HFFc6 (cell line): ENCODE results near the gene LHX1. TPM values are rescaled to one million over a fixed set of nuclear protein-coding genes. Genes with fewer than 3 reads are reported as not detected.

Experiments used
- DNase-seq: peaks from one replicate; pipeline ENCODE4 v3.0.0-alpha.2; 2018
- H3K27ac Mint-ChIP-seq: 2 replicates; pipeline ENCODE4 v1.8.0; 2020; ENCODE audit warnings: mild to moderate bottlenecking, mixed read lengths
- H3K27me3 Mint-ChIP-seq: 2 replicates; pipeline ENCODE4 v1.8.0; 2021; ENCODE audit warnings: mild to moderate bottlenecking, moderate library complexity, mixed read lengths; ENCODE audit not compliant: insufficient read depth
- H3K36me3 Mint-ChIP-seq: 2 replicates; pipeline ENCODE4 v1.8.0; 2021; ENCODE audit warnings: low read depth, mixed read lengths
- H3K4me1 Mint-ChIP-seq: 2 replicates; pipeline ENCODE4 v1.8.0; 2020; ENCODE audit warnings: low read depth, mixed read lengths
- H3K4me3 Mint-ChIP-seq: 2 replicates; pipeline ENCODE4 v1.8.0; 2020; ENCODE audit warnings: mild to moderate bottlenecking, moderate library complexity, mixed read lengths
- H3K9me3 Mint-ChIP-seq: 2 replicates; pipeline ENCODE4 v1.8.0; 2020; ENCODE audit warnings: mild to moderate bottlenecking, mixed read lengths
- total RNA-seq, 6 experiments: library from RNA; stranded (reverse); fragmentation: NEBNext Ultra II Directional; extraction: Animal tissue kit (Norgen Biotek cat#: 25700); gene quantifications; 2 replicates in 1 of 6; 3 replicates in 5 of 6; pipeline ENCODE4 v1.2.3, GENCODE V29; 2021
- TF ChIP-seq, protein P1 (sequence below): fragments of 200-600 bp; sonication (generic); IDR thresholded peaks from 2 replicates; pipeline ENCODE4 v1.5.0; 2021; ENCODE audit warnings: antibody characterized with exemption, mild to moderate bottlenecking

The LHX1 gene
- total RNA-seq, 6 experiments from 2014 or later, result 0.13 TPM; not detected in 5

DNA sequence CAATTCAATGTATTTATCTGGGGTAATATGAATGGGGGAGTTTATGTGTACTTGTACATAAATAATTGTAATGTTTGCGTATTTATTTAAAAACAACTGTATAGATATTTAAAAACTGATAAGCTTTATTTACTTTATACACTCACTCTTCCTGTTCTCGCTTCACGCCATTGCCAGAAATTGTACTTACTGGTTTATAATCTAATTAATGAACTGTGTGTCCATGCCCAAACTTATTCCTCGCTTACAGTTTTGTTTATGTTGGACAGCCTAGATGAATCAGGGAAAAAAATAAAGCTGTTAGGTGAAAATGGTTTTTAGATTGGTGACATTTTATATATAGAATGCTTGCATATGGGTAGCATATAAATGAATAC is 42.3 kb downstream of the LHX1 start:
- TF ChIP-seq, protein P1, sequence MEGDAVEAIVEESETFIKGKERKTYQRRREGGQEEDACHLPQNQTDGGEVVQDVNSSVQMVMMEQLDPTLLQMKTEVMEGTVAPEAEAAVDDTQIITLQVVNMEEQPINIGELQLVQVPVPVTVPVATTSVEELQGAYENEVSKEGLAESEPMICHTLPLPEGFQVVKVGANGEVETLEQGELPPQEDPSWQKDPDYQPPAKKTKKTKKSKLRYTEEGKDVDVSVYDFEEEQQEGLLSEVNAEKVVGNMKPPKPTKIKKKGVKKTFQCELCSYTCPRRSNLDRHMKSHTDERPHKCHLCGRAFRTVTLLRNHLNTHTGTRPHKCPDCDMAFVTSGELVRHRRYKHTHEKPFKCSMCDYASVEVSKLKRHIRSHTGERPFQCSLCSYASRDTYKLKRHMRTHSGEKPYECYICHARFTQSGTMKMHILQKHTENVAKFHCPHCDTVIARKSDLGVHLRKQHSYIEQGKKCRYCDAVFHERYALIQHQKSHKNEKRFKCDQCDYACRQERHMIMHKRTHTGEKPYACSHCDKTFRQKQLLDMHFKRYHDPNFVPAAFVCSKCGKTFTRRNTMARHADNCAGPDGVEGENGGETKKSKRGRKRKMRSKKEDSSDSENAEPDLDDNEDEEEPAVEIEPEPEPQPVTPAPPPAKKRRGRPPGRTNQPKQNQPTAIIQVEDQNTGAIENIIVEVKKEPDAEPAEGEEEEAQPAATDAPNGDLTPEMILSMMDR, result no peak
- Mint-ChIP-seq H3K27me3 (no peaks in the 10 kb centered on the region; the same call in 1 of the 2 replicates), H3K4me3 (no peak overlapping the region), H3K36me3 (peaks cover 11% of the 10 kb centered on the region; the same call in 1 of the 2 replicates), H3K27ac (no peak overlapping the region), H3K4me1 (peaks cover 22% of the 10 kb centered on the region), H3K9me3 (no peaks in the 10 kb centered on the region)
- DNase-seq, result no peak

- H3K36me3 Mint-ChIP-seq, result peaks cover 11% of the 10 kb centered on the region; the same call in 1 of the 2 replicates
- no peaks in the 10 kb centered on the region for H3K9me3 Mint-ChIP-seq
- peaks cover 22% of the 10 kb centered on the region for H3K4me1 Mint-ChIP-seq
- DNase-seq, result no peak
- TF ChIP-seq, protein P1, result no peak
- H3K4me3 Mint-ChIP-seq, result no peak overlapping the region
- H3K27ac Mint-ChIP-seq, result no peak overlapping the region
- H3K27me3 Mint-ChIP-seq, result no peaks in the 10 kb centered on the region; the same call in 1 of the 2 replicates
These were observed 43.0 kb downstream of the LHX1 start for GRCh38 chr17:36980280-36980761.

GRCh38 chr17:36983618-36984017 is 46.3 kb downstream of the LHX1 start:
- Mint-ChIP-seq H3K36me3 (peaks cover 11% of the 10 kb centered on the region), H3K4me3 (no peak overlapping the region), H3K27me3 (no peaks in the 10 kb centered on the region; the same call in 1 of the 2 replicates), H3K4me1 (peaks cover 22% of the 10 kb centered on the region), H3K9me3 (no peaks in the 10 kb centered on the region), H3K27ac (no peak overlapping the region)
- TF ChIP-seq, protein P1, result no peak
- no peak for DNase-seq

DNA sequence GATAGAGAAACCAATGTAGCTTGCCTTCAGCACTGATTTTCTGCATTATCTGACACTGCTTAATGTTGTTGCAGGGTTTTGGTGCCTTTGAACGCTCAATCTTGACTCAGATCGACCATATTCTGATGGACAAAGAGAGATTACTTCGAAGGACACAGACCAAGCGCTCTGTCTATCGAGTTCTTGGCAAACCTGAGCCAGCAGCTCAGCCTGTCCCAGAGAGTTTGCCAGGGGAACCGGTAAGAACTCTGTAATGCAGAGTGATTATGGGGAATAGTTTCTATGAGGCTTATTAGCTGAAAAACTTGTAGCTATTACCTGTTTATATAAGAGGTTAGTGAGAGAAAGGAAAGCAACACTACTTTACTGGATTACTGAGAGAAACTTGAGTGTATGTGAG is 51.9 kb downstream of the LHX1 start:
- no peak overlapping the region for H3K27ac Mint-ChIP-seq

DNA sequence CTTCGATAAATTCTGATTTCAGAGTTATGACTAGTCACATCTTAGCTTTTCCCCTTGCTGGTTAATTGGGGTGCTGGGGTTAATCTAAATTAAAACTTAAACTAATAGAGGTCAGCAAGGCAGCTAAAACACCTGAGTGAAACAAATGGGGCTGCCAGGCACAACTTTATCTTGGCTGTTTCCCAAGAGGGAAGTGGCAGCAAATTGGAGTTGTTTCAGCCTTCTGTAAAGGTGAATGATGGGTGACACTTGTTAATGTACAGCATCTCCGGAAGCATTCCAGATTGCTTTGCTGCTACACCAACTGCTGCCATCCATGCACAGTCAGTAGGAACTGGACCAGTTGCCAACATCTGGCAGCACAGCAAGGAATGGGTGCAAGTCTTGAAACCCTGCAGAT is 55.4 kb downstream of the LHX1 start:
- Mint-ChIP-seq H3K4me3 (no peak overlapping the region), H3K9me3 (no peaks in the 10 kb centered on the region), H3K27me3 (no peaks in the 10 kb centered on the region; the same call in 1 of the 2 replicates), H3K36me3 (peaks cover 31% of the 10 kb centered on the region), H3K27ac (no peak overlapping the region), H3K4me1 (peaks cover 22% of the 10 kb centered on the region)
- no peak for DNase-seq
- TF ChIP-seq, protein P1, result no peak

More for the DNA sequence above, 51.9 kb downstream of the LHX1 start:
- TF ChIP-seq, protein P1, result no peak
- Mint-ChIP-seq H3K27me3 (no peaks in the 10 kb centered on the region; the same call in 1 of the 2 replicates), H3K36me3 (no peaks in the 10 kb centered on the region; the same call in 1 of the 2 replicates), H3K4me1 (peaks cover 11% of the 10 kb centered on the region), H3K9me3 (no peaks in the 10 kb centered on the region), H3K4me3 (no peak overlapping the region)
- DNase-seq, result no peak

GRCh38 chr17:36993227-36993626 is 56.0 kb downstream of the LHX1 start:
- Mint-ChIP-seq H3K4me1 (peaks cover 22% of the 10 kb centered on the region), H3K27me3 (no peaks in the 10 kb centered on the region; the same call in 1 of the 2 replicates), H3K4me3 (no peak overlapping the region), H3K27ac (no peak overlapping the region), H3K9me3 (no peaks in the 10 kb centered on the region), H3K36me3 (peaks cover 35% of the 10 kb centered on the region)
- DNase-seq, result no peak
- TF ChIP-seq, protein P1, result no peak
